ENCODE data around the gene CLEC2D.

DNA sequence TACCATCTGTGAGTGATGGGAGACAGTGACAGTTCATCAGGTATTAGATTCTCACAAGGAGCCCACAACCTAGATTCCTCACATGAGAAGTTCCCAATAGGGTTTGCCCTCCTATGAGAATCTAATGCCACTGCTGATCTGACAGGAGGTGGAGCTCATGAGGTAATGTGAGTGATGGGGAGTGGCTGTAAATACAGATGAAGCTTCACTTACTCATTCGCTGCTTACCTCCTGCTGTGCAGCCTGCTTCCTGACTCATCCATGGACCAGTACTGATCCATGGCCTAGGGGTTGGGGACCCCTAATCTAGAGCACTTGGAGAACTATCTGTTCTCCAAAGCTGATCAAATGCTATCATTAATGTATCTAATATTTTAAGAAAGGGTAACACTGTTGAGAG lies 17.7 kb downstream of the CLEC2D start:
- TF ChIP-seq, protein P1, sequence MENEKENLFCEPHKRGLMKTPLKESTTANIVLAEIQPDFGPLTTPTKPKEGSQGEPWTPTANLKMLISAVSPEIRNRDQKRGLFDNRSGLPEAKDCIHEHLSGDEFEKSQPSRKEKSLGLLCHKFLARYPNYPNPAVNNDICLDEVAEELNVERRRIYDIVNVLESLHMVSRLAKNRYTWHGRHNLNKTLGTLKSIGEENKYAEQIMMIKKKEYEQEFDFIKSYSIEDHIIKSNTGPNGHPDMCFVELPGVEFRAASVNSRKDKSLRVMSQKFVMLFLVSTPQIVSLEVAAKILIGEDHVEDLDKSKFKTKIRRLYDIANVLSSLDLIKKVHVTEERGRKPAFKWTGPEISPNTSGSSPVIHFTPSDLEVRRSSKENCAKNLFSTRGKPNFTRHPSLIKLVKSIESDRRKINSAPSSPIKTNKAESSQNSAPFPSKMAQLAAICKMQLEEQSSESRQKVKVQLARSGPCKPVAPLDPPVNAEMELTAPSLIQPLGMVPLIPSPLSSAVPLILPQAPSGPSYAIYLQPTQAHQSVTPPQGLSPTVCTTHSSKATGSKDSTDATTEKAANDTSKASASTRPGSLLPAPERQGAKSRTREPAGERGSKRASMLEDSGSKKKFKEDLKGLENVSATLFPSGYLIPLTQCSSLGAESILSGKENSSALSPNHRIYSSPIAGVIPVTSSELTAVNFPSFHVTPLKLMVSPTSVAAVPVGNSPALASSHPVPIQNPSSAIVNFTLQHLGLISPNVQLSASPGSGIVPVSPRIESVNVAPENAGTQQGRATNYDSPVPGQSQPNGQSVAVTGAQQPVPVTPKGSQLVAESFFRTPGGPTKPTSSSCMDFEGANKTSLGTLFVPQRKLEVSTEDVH (IDR thresholded peaks at IDR 0.05; ENCODE audit: low read depth, partially characterized antibody): no peak
- no peak for TF ChIP-seq RAD51 (IDR thresholded peaks at IDR 0.05)
- TF ChIP-seq RCOR1 (conservative IDR thresholded peaks at IDR 0.05; ENCODE audit: low read depth, low read length): no peak
- TF ChIP-seq EP300 (IDR thresholded peaks at IDR 0.05; ENCODE audit: borderline replicate concordance in 1 of 2, control insufficient read depth in 1 of 2, low read depth in 2 of 2, low read length in 2 of 2): no peak
- no peak for TF ChIP-seq SP1 (IDR thresholded peaks at IDR 0.05; ENCODE audit: low read depth, low read length)
- TF ChIP-seq SMAD1 (IDR thresholded peaks at IDR 0.05; ENCODE audit: low read depth, partially characterized antibody): no peak
- TF ChIP-seq, protein P2, sequence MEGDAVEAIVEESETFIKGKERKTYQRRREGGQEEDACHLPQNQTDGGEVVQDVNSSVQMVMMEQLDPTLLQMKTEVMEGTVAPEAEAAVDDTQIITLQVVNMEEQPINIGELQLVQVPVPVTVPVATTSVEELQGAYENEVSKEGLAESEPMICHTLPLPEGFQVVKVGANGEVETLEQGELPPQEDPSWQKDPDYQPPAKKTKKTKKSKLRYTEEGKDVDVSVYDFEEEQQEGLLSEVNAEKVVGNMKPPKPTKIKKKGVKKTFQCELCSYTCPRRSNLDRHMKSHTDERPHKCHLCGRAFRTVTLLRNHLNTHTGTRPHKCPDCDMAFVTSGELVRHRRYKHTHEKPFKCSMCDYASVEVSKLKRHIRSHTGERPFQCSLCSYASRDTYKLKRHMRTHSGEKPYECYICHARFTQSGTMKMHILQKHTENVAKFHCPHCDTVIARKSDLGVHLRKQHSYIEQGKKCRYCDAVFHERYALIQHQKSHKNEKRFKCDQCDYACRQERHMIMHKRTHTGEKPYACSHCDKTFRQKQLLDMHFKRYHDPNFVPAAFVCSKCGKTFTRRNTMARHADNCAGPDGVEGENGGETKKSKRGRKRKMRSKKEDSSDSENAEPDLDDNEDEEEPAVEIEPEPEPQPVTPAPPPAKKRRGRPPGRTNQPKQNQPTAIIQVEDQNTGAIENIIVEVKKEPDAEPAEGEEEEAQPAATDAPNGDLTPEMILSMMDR (IDR thresholded peaks at IDR 0.05 in 2 of 3, conservative IDR thresholded peaks at IDR 0.05 in 1 of 3; ENCODE audit: control insufficient read depth in 2 of 3, extremely low read depth in 1 of 3, insufficient read depth in 1 of 3, low read depth in 3 of 3, low read length in 3 of 3): no peak
- TF ChIP-seq YY1 (IDR thresholded peaks at IDR 0.05; ENCODE audit: low read depth, low read length): no peak
- TF ChIP-seq ESRRA (IDR thresholded peaks at IDR 0.05; ENCODE audit: low read length): no peak
- TF ChIP-seq ZNF24 (IDR thresholded peaks at IDR 0.05): no peak

Measured in GM12878 (cell line).